Activated CD4-positive, CD25-positive, alpha-beta regulatory T cell (primary cell): ENCODE measurements around the gene AP2S1.
"Not testable (repeated sequence)": the region's sequence is repeated elsewhere in the genome, so short reads cannot be mapped to it uniquely, and the experiment has no call there.

Experiments
- DNase-seq, 4 experiments: peaks; one replicate each; lab custom pipeline; 2025; lab: John Stamatoyannopoulos, UW

The AP2S1 gene

GRCh38 chr19:46850228-46851203 is at the start of gene AP2S1:
Gene AP2S1 (minus strand): TSS chr19:46850846. CDS start chr19:46850766, 80 bp downstream.
- peak; percentile 73 to 81 (median 78) for DNase-seq

- no peak for DNase-seq
Observed at GRCh38 chr19:46900341-46900740, 49.7 kb upstream of the AP2S1 start.

DNA sequence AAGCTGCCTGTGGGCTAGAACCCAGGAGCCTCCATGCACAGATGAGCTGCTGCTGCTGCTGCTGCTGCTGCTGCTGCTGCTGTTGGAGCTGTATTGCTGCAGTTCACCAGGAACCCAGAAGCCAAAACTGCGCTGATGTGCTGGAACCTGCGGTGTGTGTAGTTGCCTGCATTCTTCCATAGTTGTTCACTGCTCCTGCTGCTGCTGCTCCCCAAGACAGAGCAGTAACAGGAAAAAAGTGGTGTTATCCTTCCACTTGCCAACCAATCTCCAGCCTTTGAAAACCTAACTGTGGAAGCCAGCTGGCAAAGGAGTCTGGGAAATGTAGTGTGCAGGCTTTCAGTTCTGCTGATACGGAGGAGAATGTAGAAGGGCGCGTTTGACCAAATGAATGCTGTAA is 48.1 kb upstream of the AP2S1 start:
- DNase-seq = no peak

GRCh38 chr19:46896076-46896794 is 45.6 kb upstream of the AP2S1 start:
- no peak for DNase-seq

GRCh38 chr19:46892252-46893179 is 41.9 kb upstream of the AP2S1 start:
- DNase-seq = no peak

DNA sequence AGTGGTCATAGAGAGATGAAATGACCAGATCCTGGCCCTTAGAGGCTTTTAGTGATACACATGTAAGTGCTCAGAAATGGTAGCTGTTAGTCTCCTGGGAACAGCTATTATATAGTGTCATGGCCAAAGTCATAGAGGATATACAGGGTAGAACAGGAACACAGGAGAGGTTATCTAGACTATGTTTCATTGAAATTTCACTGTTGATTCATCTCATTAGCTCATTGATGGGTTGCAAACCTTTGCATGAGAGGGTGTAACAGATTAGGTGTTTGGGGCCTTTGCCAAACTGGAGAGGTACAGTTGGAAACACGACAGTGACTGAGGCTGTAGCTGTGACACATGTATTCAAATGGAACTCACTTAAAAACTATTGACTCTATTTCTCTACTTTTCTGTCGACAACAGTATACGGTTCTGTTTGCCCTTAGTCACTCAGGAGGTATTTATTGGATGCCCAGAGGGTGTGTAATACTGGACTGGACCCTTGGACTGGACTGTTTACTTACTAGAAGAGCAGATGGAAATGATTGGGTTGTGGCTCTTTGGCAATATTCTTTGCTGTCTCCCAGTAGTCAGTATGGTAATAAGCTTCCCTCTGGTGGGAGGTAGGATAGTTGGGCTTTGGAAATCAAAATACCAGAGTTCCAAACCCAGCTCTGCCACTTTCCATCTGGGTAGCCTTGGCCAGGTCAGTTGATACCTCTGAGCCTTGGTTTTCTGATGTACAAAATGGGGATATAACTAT is 40.0 kb upstream of the AP2S1 start:
- DNase-seq = no peak

DNA sequence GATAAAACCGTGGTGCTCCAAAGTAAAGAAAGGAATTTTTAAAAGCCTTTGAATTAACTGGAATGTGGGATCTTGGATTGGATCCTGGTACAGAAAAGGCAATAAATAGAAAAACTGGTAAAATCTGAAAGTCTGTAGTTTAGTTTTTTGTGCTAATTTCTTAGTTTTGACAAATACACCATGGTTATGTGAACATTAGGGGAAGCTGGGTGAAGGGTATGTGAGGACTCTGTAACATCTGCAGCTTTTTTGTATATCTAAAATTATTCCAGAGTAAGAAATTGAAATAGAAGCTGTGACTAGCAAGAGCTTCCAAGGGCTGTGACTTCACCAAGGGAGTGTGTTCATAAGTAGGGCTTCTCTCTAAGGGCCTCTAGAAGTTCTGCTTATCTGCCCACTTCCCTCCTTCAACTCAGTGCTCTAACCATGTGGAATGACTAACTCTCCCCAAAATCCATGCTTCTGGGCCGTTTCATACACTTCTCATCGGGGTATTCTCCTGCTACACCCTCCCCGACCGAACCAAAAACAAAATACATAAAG is 36.7 kb upstream of the AP2S1 start:
- DNase-seq = no peak

- no peak for DNase-seq
Observed at GRCh38 chr19:46886546-46887239, 36.0 kb upstream of the AP2S1 start.

DNA sequence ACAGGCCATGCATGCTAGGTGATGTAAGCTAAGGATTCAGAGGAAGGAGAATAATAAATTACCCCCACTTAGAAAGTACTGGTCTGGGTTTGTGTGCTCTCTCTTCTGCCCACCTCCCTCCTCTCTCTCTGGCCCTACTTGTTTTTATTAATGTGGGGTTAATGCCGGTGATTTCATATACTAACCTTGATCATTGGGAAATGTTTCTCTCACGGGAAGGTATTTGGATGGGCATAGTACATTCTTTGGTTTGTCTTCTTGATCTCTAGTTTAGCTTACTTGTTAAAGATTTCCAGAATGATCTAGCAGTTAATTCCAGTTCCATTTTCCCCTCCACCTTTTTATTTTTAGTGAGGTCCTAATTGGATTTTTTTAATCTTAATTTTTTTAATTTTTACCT is 34.8 kb upstream of the AP2S1 start:
- DNase-seq = no peak

- not testable (repeated sequence) for DNase-seq
Observed at GRCh38 chr19:46882751-46883150, 32.1 kb upstream of the AP2S1 start.

DNA sequence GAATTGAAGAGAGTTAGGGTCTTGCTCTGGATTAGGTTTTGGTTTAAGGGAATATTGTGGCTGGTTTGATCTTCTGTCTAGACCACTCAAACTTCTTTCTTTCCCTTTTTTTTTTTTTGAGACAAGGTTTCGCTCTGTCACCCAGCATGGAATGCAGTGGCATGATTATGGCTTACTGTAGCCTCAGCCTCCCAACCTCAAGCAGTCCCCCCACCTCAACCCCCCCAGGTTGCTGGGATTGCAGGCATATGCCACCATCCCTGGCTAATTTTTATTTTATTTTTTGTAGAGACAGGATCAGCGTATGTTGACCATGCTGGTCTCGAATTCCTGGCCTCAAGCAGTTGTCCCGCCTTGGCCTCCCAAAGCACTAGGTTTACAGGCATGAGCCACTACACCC is 31.4 kb upstream of the AP2S1 start:
- no peak for DNase-seq

- no peak for DNase-seq
Observed at GRCh38 chr19:46881092-46881491, 30.4 kb upstream of the AP2S1 start.

- DNase-seq = no peak
Observed at GRCh38 chr19:46880431-46880830, 29.8 kb upstream of the AP2S1 start.

DNA sequence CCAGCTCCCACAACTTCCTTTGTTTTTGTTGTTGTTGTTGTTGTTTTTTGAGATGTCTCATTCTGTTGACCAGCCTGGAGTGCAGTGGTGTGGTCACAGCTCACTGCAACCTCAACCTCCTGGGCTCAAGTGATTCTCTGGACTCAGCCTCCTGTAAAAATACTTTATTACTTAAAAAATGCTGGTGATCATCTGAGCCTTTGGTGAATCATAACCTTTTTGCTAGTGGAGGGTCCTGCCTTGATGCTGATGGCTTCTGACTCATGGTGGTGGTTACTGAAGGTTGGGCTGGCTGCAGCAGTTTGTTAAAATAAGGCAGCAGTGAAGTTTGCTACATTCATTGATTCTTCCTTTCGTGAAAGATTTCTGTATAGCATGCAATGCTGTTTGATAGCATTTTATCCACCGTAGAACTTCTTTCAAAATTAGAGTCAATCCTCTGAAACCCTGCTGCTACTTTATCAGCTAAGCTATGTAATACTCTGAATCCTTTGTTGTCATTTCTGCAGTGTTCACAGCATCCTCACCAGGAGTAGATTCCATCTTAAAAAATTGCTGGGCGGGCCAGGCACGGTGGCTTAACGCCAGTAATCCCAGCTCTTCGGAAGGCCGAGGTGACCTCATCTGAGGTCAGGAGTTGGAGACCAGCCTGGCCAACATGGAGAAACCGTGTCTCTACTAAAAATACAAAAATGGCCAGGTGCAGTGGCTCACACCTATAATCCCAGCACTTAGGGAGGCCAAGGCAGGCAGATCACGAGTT is 28.1 kb upstream of the AP2S1 start:
- DNase-seq = no peak

- no peak for DNase-seq
Observed at GRCh38 chr19:46875657-46876056, 25.0 kb upstream of the AP2S1 start.

DNA sequence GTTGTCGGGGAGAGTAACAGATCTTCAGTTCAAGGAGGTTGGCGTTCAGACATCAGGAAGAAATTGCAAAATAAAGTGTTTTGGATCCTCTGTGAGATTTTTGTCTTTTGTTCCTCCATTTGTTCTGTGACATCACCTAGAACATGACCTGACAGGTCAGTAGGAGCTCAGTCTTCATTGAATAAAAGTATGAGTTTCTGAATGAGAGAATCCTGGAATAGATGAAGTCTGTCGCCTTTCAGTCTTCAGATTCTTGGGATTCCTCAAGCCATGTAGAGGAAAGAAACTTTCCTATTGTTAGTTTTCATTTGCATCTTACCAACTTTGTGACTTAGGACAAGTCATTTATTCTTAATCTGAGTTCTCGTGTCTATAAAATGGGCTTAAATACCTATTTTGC is 24.6 kb upstream of the AP2S1 start:
- no peak for DNase-seq

DNA sequence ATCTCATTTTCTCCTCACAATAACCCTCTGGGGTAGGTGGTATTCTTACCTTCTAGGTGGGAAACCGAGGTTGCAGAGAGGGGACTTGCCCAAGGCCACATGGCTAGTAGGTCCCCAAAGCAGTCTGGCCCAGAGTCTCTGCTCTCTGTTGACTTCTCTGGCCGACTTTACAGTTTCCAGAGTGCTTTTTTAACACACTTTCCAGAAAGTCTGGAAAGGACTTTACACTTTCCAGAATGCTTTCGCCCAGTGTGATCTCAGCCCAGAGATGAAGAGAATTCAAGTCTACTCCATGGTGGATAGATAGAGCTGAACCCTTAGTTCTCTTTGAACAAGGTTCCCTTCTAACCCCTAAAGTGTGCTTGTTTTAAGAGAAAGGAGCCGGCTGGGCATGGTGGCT is 22.3 kb upstream of the AP2S1 start:
- DNase-seq = no peak

DNA sequence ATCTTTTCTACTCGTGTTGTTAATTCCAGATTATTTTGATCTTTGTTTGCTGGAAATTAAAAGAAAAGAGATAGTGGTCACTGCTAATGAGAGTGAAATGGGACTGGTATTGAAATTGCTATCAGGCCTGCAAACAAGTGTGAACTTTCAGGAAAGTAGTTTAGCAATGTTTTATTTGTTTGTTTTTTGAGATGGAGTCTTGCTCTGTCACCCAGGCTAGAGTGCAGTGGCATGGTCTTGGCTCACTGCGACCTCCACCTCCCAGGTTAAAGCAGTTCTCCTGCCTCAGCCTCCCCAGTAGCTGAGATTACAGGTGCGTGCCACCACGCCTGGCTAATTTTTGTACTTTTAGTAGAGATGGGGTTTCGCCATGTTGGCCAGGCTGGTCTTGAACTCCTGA is 20.5 kb upstream of the AP2S1 start:
- DNase-seq = not testable (repeated sequence)

GRCh38 chr19:46868025-46868802 is 17.6 kb upstream of the AP2S1 start:
- DNase-seq = no peak
